ENCODE results near the gene RLF. TPM values are rescaled to one million over a fixed set of nuclear protein-coding genes. Genes with fewer than 3 reads are reported as not detected.

The RLF gene
- total and polyA plus RNA-seq, 9 of the 15 experiments (the other 6 are each of a cell fraction or from before 2014, with no cell fraction given), result 3.6 to 35.0 (median 21.2) TPM

DNA sequence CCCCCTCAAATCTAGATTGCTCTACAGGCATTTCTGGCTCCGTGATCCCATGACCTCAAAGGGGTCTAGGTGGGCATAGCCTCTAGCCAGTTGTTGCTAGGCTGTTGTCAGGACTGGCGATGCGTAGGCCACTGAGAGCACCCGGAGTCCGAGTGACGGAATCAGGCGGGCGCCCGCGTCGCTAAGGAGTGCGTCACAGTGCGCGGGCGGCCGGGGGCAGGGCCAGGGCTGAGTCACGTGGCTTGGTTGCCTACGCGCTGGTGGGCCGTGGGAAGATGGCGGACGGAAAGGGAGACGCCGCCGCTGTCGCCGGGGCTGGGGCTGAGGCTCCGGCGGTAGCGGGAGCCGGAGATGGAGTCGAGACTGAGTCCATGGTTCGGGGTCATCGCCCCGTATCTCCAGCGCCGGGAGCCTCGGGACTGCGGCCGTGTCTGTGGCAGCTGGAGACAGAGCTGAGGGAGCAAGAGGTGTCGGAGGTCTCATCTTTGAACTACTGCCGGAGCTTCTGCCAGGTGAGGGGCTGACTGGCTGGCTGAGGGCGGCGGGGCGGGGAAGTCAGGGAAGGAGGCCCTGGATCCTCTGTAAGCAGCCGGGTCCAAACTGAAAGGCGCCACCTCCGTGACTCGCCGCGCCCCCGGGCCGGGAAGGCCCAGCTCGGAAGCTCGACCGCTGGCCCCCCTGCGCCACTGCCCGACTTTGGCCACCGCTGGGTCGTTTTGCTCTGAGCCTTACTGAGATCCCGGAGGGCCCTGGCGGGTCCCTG, at the start of gene RLF (continued):
- TF ChIP-seq, protein P1, sequence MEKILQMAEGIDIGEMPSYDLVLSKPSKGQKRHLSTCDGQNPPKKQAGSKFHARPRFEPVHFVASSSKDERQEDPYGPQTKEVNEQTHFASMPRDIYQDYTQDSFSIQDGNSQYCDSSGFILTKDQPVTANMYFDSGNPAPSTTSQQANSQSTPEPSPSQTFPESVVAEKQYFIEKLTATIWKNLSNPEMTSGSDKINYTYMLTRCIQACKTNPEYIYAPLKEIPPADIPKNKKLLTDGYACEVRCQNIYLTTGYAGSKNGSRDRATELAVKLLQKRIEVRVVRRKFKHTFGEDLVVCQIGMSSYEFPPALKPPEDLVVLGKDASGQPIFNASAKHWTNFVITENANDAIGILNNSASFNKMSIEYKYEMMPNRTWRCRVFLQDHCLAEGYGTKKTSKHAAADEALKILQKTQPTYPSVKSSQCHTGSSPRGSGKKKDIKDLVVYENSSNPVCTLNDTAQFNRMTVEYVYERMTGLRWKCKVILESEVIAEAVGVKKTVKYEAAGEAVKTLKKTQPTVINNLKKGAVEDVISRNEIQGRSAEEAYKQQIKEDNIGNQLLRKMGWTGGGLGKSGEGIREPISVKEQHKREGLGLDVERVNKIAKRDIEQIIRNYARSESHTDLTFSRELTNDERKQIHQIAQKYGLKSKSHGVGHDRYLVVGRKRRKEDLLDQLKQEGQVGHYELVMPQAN (IDR thresholded peaks at IDR 0.05; ENCODE audit: borderline replicate concordance), result peak; percentile 84
- TF ChIP-seq ZC3H4 (CRISPR knock-in tag; IDR thresholded peaks at IDR 0.05; ENCODE audit: borderline replicate concordance) (no peak), ZNF263 (CRISPR knock-in tag; IDR thresholded peaks at IDR 0.05; ENCODE audit: borderline replicate concordance) (peak; percentile 66; the same call in 1 of the 2 replicates), ZNF197 (CRISPR knock-in tag; IDR thresholded peaks at IDR 0.05; ENCODE audit: low read depth) (peak; percentile 62; the same call in 1 of the 2 replicates), RBFOX2 (IDR thresholded peaks at IDR 0.05; ENCODE audit: low read depth, low read length) (peak; percentile 99), NR3C1 (CRISPR knock-in tag; IDR thresholded peaks at IDR 0.05) (no peak), RFX1 (IDR thresholded peaks at IDR 0.05) (peak; percentile 92), SNRNP70 (optimal IDR thresholded peaks at IDR 0.05; ENCODE audit: low read depth, low read length) (no peak), FOXK2 (conservative IDR thresholded peaks at IDR 0.05 in 1 of 2, IDR thresholded peaks at IDR 0.05 in 1 of 2; ENCODE audit: low read depth in 2 of 2) (peak; percentile 95 to 98), KAT2B (IDR thresholded peaks at IDR 0.05; ENCODE audit: low read depth, low read length) (no peak), SMAD2 (IDR thresholded peaks at IDR 0.05; ENCODE audit: low read depth, low read length) (no peak), RBM22 (IDR thresholded peaks at IDR 0.05; ENCODE audit: low read depth, low read length, poor library complexity, severe bottlenecking) (no peak), NBN (IDR thresholded peaks at IDR 0.05; ENCODE audit: low read depth) (peak; percentile 83), TOE1 (IDR thresholded peaks at IDR 0.05; ENCODE audit: borderline replicate concordance) (peak; percentile 98), TOE1 (CRISPR knock-in tag; IDR thresholded peaks at IDR 0.05; ENCODE audit: borderline replicate concordance, low read depth) (no peak), TARDBP (IDR thresholded peaks at IDR 0.05) (no peak; the same call in 1 of the 2 replicates), RB1 (IDR thresholded peaks at IDR 0.05; ENCODE audit: low read depth) (peak; percentile 82), HCFC1 (IDR thresholded peaks at IDR 0.05; ENCODE audit: low read depth, low read length) (peak; percentile 93), ZNF224 (CRISPR knock-in tag; IDR thresholded peaks at IDR 0.05) (0 out of 2 replicates have a peak, but pooled peaks have one; percentile 44), NRF1 (conservative IDR thresholded peaks at IDR 0.05 in 1 of 2, IDR thresholded peaks at IDR 0.05 in 1 of 2) (peak; percentile 84 to 88), PML (IDR thresholded peaks at IDR 0.05; ENCODE audit: low read length) (peak; percentile 79)
- TF ChIP-seq, protein P2, sequence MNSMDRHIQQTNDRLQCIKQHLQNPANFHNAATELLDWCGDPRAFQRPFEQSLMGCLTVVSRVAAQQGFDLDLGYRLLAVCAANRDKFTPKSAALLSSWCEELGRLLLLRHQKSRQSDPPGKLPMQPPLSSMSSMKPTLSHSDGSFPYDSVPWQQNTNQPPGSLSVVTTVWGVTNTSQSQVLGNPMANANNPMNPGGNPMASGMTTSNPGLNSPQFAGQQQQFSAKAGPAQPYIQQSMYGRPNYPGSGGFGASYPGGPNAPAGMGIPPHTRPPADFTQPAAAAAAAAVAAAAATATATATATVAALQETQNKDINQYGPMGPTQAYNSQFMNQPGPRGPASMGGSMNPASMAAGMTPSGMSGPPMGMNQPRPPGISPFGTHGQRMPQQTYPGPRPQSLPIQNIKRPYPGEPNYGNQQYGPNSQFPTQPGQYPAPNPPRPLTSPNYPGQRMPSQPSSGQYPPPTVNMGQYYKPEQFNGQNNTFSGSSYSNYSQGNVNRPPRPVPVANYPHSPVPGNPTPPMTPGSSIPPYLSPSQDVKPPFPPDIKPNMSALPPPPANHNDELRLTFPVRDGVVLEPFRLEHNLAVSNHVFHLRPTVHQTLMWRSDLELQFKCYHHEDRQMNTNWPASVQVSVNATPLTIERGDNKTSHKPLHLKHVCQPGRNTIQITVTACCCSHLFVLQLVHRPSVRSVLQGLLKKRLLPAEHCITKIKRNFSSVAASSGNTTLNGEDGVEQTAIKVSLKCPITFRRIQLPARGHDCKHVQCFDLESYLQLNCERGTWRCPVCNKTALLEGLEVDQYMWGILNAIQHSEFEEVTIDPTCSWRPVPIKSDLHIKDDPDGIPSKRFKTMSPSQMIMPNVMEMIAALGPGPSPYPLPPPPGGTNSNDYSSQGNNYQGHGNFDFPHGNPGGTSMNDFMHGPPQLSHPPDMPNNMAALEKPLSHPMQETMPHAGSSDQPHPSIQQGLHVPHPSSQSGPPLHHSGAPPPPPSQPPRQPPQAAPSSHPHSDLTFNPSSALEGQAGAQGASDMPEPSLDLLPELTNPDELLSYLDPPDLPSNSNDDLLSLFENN (IDR thresholded peaks at IDR 0.05; ENCODE audit: low read depth in 2 of 2, low read length in 2 of 2), result peak in 1 of 2 experiments; percentile 79; a peak in 2 of 4 replicates
- TF ChIP-seq, protein P3, sequence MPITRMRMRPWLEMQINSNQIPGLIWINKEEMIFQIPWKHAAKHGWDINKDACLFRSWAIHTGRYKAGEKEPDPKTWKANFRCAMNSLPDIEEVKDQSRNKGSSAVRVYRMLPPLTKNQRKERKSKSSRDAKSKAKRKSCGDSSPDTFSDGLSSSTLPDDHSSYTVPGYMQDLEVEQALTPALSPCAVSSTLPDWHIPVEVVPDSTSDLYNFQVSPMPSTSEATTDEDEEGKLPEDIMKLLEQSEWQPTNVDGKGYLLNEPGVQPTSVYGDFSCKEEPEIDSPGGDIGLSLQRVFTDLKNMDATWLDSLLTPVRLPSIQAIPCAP (CRISPR knock-in tag; IDR thresholded peaks at IDR 0.05; ENCODE audit: borderline replicate concordance), result 0 out of 2 replicates have a peak, but pooled peaks have one; percentile 40
